ENCODE data around the gene WNK3. TPM values are rescaled to one million over a fixed set of nuclear protein-coding genes. Genes with fewer than 3 reads are reported as not detected.

WNK3 gene
- total RNA-seq, 2 donors from 2014 or later, result 0.52 to 1.6 TPM

GRCh38 chrX:54177306-54177705, 180.5 kb downstream of the WNK3 start:
- WGBS, 2 donors, result 67 to 91% methylated on average over 3 of the region's 3 CpGs
- Histone ChIP-seq H3K4me3 (no peak overlapping the region), H3K9me3 (no peaks in the 10 kb centered on the region), H3K36me3 (replicated peaks in 1 of 2; ENCODE audit: insufficient read depth in 1 of 2, low read depth in 2 of 2) (no peaks in the 10 kb centered on the region), H3K27ac (no peak overlapping the region), H3K4me1 (peaks cover 32% of the 10 kb centered on the region), H3K27me3 (no peaks in the 10 kb centered on the region)
- ATAC-seq, result no peak
- no peak for DNase-seq
- TF ChIP-seq CTCF (IDR thresholded peaks at IDR 0.05) (no peak), POLR2A (IDR thresholded peaks at IDR 0.05) (no peak)
- intact Hi-C loops (cut with DNase I), result no loop called here

GRCh38 chrX:54173791-54174190, 184.1 kb downstream of the WNK3 start:
- 79 to 91% methylated on average over 3 of the region's 3 CpGs for WGBS, 2 donors
- Histone ChIP-seq H3K4me3 (no peak overlapping the region), H3K27me3 (no peaks in the 10 kb centered on the region), H3K4me1 (peaks cover 3% of the 10 kb centered on the region), H3K9me3 (no peaks in the 10 kb centered on the region), H3K36me3 (replicated peaks in 1 of 2; ENCODE audit: insufficient read depth in 1 of 2, low read depth in 2 of 2) (no peaks in the 10 kb centered on the region), H3K27ac (no peak overlapping the region)
- DNase-seq, result no peak
- ATAC-seq, result no peak
- TF ChIP-seq CTCF (IDR thresholded peaks at IDR 0.05) (no peak), POLR2A (IDR thresholded peaks at IDR 0.05) (no peak)
- intact Hi-C loops (cut with DNase I), result no loop called here

DNA sequence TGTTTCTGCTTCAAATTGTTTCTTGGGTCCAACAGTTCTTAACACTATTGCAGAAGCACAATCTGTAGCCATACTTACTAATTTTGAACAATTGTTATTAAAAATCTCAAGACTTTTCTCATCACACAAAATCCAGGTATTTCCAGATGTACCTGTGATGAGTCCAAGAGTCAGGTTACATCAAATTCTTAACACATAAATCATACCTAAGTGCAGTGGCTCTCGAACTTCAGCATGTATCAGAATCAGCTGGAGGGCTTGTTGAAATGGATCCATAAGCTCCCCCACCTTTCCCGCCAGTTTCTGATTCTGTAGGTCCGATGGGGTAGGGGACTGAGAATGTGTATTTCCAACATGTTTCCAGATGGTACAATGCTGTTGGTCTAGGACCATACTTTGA, 185.4 kb downstream of the WNK3 start:
- Histone ChIP-seq H3K9me3 (no peaks in the 10 kb centered on the region), H3K27me3 (no peaks in the 10 kb centered on the region), H3K4me3 (no peak overlapping the region), H3K27ac (no peak overlapping the region), H3K36me3 (replicated peaks in 1 of 2; ENCODE audit: insufficient read depth in 1 of 2, low read depth in 2 of 2) (no peaks in the 10 kb centered on the region), H3K4me1 (no peaks in the 10 kb centered on the region)
- ATAC-seq (no peak), DNase-seq (no peak)
- 72 to 93% methylated on average over 2 to 3 of the region's 3 CpGs for whole genome bisulfite sequencing, 2 donors
- intact Hi-C loops (cut with DNase I), result no loop called here
- TF ChIP-seq CTCF (IDR thresholded peaks at IDR 0.05) (no peak), POLR2A (IDR thresholded peaks at IDR 0.05) (no peak)

DNA sequence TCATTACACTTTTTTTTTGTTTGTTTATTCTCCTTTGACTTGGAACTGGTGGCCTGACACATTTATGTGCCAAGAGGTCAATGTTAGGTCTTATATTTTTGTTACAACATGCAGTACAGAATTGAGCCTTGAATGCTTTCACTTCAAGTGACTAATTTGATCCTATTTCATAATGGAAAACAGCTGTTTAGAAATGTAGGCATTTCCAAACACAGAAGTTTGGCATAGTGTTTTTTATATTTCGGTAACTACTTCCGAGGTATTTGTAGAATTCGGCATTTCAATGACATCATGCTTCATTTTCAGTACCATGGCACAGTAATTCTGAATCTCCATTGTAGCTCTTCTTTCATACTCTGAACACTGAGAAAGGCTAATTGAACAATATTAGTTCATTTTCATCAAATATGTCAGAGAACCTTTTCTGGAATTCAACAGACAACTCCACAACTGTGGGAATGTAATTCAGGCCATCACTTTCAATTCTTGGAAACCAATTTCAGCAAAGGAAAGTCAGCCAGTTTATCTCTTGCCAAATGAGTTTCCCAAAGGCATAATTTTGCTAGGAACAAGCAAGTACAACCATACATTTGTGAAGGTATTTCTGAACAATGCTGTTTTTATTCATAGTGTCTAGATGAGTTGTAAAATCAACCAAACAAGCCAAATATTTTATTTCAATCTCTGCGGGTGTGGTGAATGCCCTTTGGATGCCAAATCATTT, 186.2 kb downstream of the WNK3 start:
- Histone ChIP-seq H3K9me3 (no peaks in the 10 kb centered on the region), H3K27me3 (no peaks in the 10 kb centered on the region), H3K4me1 (peaks cover 5% of the 10 kb centered on the region), H3K36me3 (replicated peaks in 1 of 2; ENCODE audit: insufficient read depth in 1 of 2, low read depth in 2 of 2) (no peaks in the 10 kb centered on the region), H3K4me3 (no peak overlapping the region), H3K27ac (no peak overlapping the region)
- WGBS, 2 donors, result 78 to 95% methylated on average over 4 of the region's 4 CpGs
- DNase-seq, result no peak
- no peak for TF ChIP-seq CTCF (IDR thresholded peaks at IDR 0.05)
- TF ChIP-seq POLR2A (IDR thresholded peaks at IDR 0.05), result no peak
- ATAC-seq, result no peak
- intact Hi-C loops (cut with DNase I), result no loop called here

DNA sequence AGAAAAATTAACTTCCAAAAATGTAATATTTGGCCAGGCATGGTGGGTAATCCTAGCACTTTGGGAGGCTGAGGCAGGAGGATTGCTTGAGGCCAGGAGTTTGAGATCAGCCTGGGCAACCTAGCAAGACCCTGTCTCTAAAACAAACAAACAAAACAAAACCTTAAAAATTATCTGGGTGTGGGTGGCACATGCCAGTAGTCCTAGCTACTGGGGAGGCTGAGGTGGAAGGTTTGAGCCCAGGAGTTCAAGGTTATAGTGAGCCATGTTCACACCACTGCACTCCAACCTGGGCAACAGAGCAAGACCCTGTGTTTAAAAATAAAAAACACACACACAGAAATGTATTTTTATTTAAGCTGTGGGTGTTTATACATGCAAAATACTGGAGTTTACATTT, 186.8 kb downstream of the WNK3 start:
- Histone ChIP-seq H3K27ac (no peak overlapping the region), H3K27me3 (no peaks in the 10 kb centered on the region), H3K36me3 (replicated peaks in 1 of 2; ENCODE audit: insufficient read depth in 1 of 2, low read depth in 2 of 2) (no peaks in the 10 kb centered on the region), H3K4me3 (no peak overlapping the region), H3K9me3 (no peaks in the 10 kb centered on the region), H3K4me1 (peaks cover 5% of the 10 kb centered on the region)
- TF ChIP-seq CTCF (IDR thresholded peaks at IDR 0.05) (no peak), POLR2A (IDR thresholded peaks at IDR 0.05) (no peak)
- ATAC-seq (no peak), DNase-seq (no peak)
- intact Hi-C loops (cut with DNase I), result no loop called here

All from body of pancreas (tissue), 4 donors.